CD14-positive monocyte (primary cell): ENCODE data around the gene COQ3. TPM values are rescaled to one million over a fixed set of nuclear protein-coding genes. Genes with fewer than 3 reads are reported as not detected.

Source experiments
- DNase-seq, 3 donors: peaks; one replicate each; pipeline ENCODE4 v3.0.0-alpha.2; 2011 to 2022
- H2AFZ ChIP-seq: 2 replicates; pipeline ENCODE4 v1.6.0; 2012; ENCODE audit warnings: mild to moderate bottlenecking, low read depth, low read length, inconsistent platforms; ENCODE audit not compliant: insufficient read depth, poor library complexity, severe bottlenecking
- H3K27ac ChIP-seq, 2 donors: 1 replicate in 1 of 2; 2 replicates in 1 of 2; pipeline ENCODE4 v1.5.1; 2012 to 2013; ENCODE audit warnings: low read length in 2 of 2, control low read depth in 1 of 2, inconsistent platforms in 1 of 2, low read depth in 1 of 2, mild to moderate bottlenecking in 1 of 2
- H3K27me3 ChIP-seq, 2 donors: one replicate each; pipeline versions ENCODE4 v1.6.0 to v1.6.1; 2011 to 2013; ENCODE audit warnings: low read length in 2 of 2; ENCODE audit not compliant: control insufficient read depth in 2 of 2, insufficient read depth in 2 of 2
- H3K36me3 ChIP-seq, 2 donors: replicated peaks in 1 of 2; 1 replicate in 1 of 2; 2 replicates in 1 of 2; pipeline versions ENCODE4 v1.5.1 to v1.6.1; 2012 to 2013; ENCODE audit warnings: low read length in 2 of 2, control low read depth in 1 of 2, inconsistent platforms in 1 of 2, mild to moderate bottlenecking in 1 of 2; ENCODE audit not compliant: insufficient read depth in 2 of 2, control insufficient read depth in 1 of 2
- H3K4me1 ChIP-seq, 2 donors: 1 replicate in 1 of 2; 2 replicates in 1 of 2; pipeline versions ENCODE4 v1.5.1 to v1.6.1; 2012 to 2013; ENCODE audit warnings: low read length in 2 of 2, control low read depth in 1 of 2, inconsistent platforms in 1 of 2, mild to moderate bottlenecking in 1 of 2, moderate library complexity in 1 of 2; ENCODE audit not compliant: insufficient read depth in 2 of 2, control insufficient read depth in 1 of 2
- H3K4me2 ChIP-seq: replicated peaks from 2 replicates; pipeline ENCODE3; 2012; ENCODE audit warnings: low read length, moderate library complexity, mild to moderate bottlenecking; ENCODE audit not compliant: poor library complexity, severe bottlenecking; ENCODE audit errors: extremely low read depth
- H3K4me3 ChIP-seq, 3 experiments: fragments of 200-600 bp in 1 of 3; sonication (generic) in 1 of 3; replicated peaks in 1 of 3; 1 replicate in 2 of 3; 2 replicates in 1 of 3; pipeline ENCODE4 v1.5.1; 2011 to 2013; ENCODE audit warnings: low read length in 3 of 3, mild to moderate bottlenecking in 3 of 3, control low read depth in 2 of 3, low read depth in 2 of 3, inconsistent platforms in 1 of 3, moderate library complexity in 1 of 3
- H3K79me2 ChIP-seq: 2 replicates; pipeline ENCODE4 v1.6.0; 2012; ENCODE audit warnings: mild to moderate bottlenecking, control low read depth, inconsistent platforms, low read length, moderate library complexity; ENCODE audit not compliant: insufficient read depth
- H3K9ac ChIP-seq: 2 replicates; pipeline ENCODE4 v1.6.0; 2017; ENCODE audit warnings: low read length, mild to moderate bottlenecking; ENCODE audit not compliant: insufficient read depth, poor library complexity, severe bottlenecking
- H3K9me3 ChIP-seq, 2 donors: replicated peaks in 1 of 2; 1 replicate in 1 of 2; 2 replicates in 1 of 2; pipeline versions ENCODE4 v1.5.1 to v1.6.1; 2012 to 2013; ENCODE audit warnings: low read length in 2 of 2, control low read depth in 1 of 2; ENCODE audit not compliant: control insufficient read depth in 1 of 2, insufficient read depth in 1 of 2
- H4K20me1 ChIP-seq: 2 replicates; pipeline ENCODE4 v1.6.0; 2012; ENCODE audit warnings: mild to moderate bottlenecking, low read length, control low read depth, moderate library complexity; ENCODE audit not compliant: insufficient read depth
- H3K27ac Mint-ChIP-seq, 7 donors: one replicate each; pipeline ENCODE4 v1.8.0; 2020; ENCODE audit warnings: mild to moderate bottlenecking in 7 of 7, mixed read lengths in 7 of 7, moderate library complexity in 6 of 7, inconsistent platforms in 2 of 7
- H3K27me3 Mint-ChIP-seq, 3 donors: one replicate each; pipeline ENCODE4 v1.8.0; 2021 to 2022; ENCODE audit warnings: low read depth in 3 of 3, mild to moderate bottlenecking in 3 of 3, mixed read lengths in 3 of 3, moderate library complexity in 3 of 3, inconsistent platforms in 1 of 3
- H3K36me3 Mint-ChIP-seq, 2 donors: one replicate each; pipeline ENCODE4 v1.8.0; 2020; ENCODE audit warnings: mixed read lengths in 2 of 2, inconsistent platforms in 1 of 2, mild to moderate bottlenecking in 1 of 2
- H3K4me1 Mint-ChIP-seq: one replicate; pipeline ENCODE4 v1.8.0; 2020; ENCODE audit warnings: mild to moderate bottlenecking, mixed read lengths
- H3K4me3 Mint-ChIP-seq, 2 donors: one replicate each; pipeline ENCODE4 v1.8.0; 2020; ENCODE audit warnings: mild to moderate bottlenecking in 2 of 2, mixed read lengths in 2 of 2, moderate library complexity in 1 of 2
- H3K9me3 Mint-ChIP-seq, 7 donors: one replicate each; pipeline ENCODE4 v1.8.0; 2020 to 2022; ENCODE audit warnings: mixed read lengths in 7 of 7, mild to moderate bottlenecking in 6 of 7, moderate library complexity in 6 of 7, inconsistent platforms in 2 of 7
- WGBS: methylation state at CpG from one replicate; pipeline ENCODE4 v1.1.5; 2013; ENCODE audit warnings: missing lambda C conversion rate; ENCODE audit not compliant: insufficient coverage; 5-methylcytosine and 5-hydroxymethylcytosine counted together
- intact Hi-C, 2 donors: fragments of 100-400 bp; cut with micrococcal nuclease; formaldehyde crosslinking; loops; one replicate each; pipeline versions ENCODE4 v1.15.0 to v1.15.1; 2023
- polyA minus RNA-seq: library from RNA; depleted of rRNA, polyadenylated mRNA; stranded (reverse); fragments of >200 nt; gene quantifications from 2 replicates; pipeline ENCODE4 v1.2.3, GENCODE V29; 2012
- polyA plus RNA-seq, 3 donors: library from polyadenylated mRNA; depleted of rRNA in 1 of 3; unstranded in 2 of 3; stranded (reverse) in 1 of 3; fragments of 300-500 nt in 2 of 3; fragments of >200 nt in 1 of 3; fragmentation: Illumina TruSeq in 2 of 3; gene quantifications; 1 replicate in 2 of 3; 2 replicates in 1 of 3; pipeline ENCODE4 v1.2.3, GENCODE V29; 2012 to 2021
- total RNA-seq, 12 experiments: library from RNA in 1 of 12; stranded (reverse) in 1 of 12; fragments of 120-200 nt in 1 of 12; gene quantifications; one replicate each; pipeline ENCODE4 v1.2.4 and lab custom pipeline; 2013 to 2026; ENCODE audit warnings: mixed read lengths in 6 of 12, inconsistent platforms in 1 of 12
- TF ChIP-seq, protein P1 (sequence below): fragments of 200-600 bp; IDR thresholded peaks from one replicate; pipeline ENCODE4 v1.8.0; 2022; ENCODE audit warnings: antibody characterized with exemption, mild to moderate bottlenecking

Gene COQ3, protein sequence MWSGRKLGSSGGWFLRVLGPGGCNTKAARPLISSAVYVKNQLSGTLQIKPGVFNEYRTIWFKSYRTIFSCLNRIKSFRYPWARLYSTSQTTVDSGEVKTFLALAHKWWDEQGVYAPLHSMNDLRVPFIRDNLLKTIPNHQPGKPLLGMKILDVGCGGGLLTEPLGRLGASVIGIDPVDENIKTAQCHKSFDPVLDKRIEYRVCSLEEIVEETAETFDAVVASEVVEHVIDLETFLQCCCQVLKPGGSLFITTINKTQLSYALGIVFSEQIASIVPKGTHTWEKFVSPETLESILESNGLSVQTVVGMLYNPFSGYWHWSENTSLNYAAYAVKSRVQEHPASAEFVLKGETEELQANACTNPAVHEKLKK
- 1.7 TPM for total RNA-seq (2013)
- polyA plus RNA-seq (1 to 10 TPM; 1.5 to 2.3 (median 1.6) TPM), polyA minus RNA-seq (0.28 TPM in 1 of 2 replicates, not detected in the other), total RNA-seq (lab: John Stamatoyannopoulos, UW) (0.17 to 2.7 (median 1.7) reads per million in 11 experiments)

- Mint-ChIP-seq H3K9me3 (peaks cover 0 to 1% (median 0%) of the 10 kb centered on the region in 7 donors), H3K4me1 (peaks cover 11% of the 10 kb centered on the region), H3K27me3 (peaks cover 0 to 5% (median 3%) of the 10 kb centered on the region in 3 donors), H3K4me3 (peak within 1 kb of the TSS; percentile 97 to 98), H3K27ac (peak within 1 kb of the TSS; percentile 62 to 95 (median 87)), H3K36me3 (peaks cover 7 to 18% of the 10 kb centered on the region in 2 donors)
- TF ChIP-seq, protein P1, sequence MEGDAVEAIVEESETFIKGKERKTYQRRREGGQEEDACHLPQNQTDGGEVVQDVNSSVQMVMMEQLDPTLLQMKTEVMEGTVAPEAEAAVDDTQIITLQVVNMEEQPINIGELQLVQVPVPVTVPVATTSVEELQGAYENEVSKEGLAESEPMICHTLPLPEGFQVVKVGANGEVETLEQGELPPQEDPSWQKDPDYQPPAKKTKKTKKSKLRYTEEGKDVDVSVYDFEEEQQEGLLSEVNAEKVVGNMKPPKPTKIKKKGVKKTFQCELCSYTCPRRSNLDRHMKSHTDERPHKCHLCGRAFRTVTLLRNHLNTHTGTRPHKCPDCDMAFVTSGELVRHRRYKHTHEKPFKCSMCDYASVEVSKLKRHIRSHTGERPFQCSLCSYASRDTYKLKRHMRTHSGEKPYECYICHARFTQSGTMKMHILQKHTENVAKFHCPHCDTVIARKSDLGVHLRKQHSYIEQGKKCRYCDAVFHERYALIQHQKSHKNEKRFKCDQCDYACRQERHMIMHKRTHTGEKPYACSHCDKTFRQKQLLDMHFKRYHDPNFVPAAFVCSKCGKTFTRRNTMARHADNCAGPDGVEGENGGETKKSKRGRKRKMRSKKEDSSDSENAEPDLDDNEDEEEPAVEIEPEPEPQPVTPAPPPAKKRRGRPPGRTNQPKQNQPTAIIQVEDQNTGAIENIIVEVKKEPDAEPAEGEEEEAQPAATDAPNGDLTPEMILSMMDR, result no peak
- Histone ChIP-seq H3K36me3 (peaks cover 5 to 25% of the 10 kb centered on the region in 2 donors), H3K4me3 (peak within 1 kb of the TSS; percentile 49 to 94 (median 67)), H3K27me3 (no peaks in the 10 kb centered on the region), H3K9ac (peak within 1 kb of the TSS; percentile 74), H3K9me3 (no peaks in the 10 kb centered on the region), H3K79me2 (no peaks in the 10 kb centered on the region), H2AFZ (peak within 1 kb of the TSS; percentile 89), H3K27ac (peak within 1 kb of the TSS; percentile 34 to 70), H3K4me1 (peaks cover 8 to 15% of the 10 kb centered on the region in 2 donors), H3K4me2 (peak within 1 kb of the TSS; percentile 81), H4K20me1 (no peaks in the 10 kb centered on the region)
- intact Hi-C loops, result no loop called here
- DNase-seq, result peak; percentile 28 to 53 (median 31)
- WGBS, result 5% methylated on average over 44 of the region's 56 CpGs
Observed at GRCh38 chr6:99393698-99394531, at the start of gene COQ3. Gene COQ3 (minus strand): TSS chr6:99394195. CDS start chr6:99394179, 16 bp downstream.
